ENCODE data around the gene ARHGEF38.
A peak's percentile ranks its signal among the peaks of the same experiment; 100 is the strongest.

The ARHGEF38 gene

GRCh38 chr4:105626846-105627245 lies 74.4 kb downstream of the ARHGEF38 start:
- H3K4me3 ChIP-seq (ENCODE audit: low read depth, low read length), result no peak overlapping the region
- TF ChIP-seq CTCF (IDR thresholded peaks at IDR 0.05; ENCODE audit: control insufficient read depth, extremely low read depth, insufficient read depth), result no peak

GRCh38 chr4:105627620-105628019 lies 75.2 kb downstream of the ARHGEF38 start:
- TF ChIP-seq CTCF (IDR thresholded peaks at IDR 0.05; ENCODE audit: control insufficient read depth, extremely low read depth, insufficient read depth), result no peak

More at GRCh38 chr4:105626846-105627245, 74.4 kb downstream of the ARHGEF38 start:
- DNase-seq (ENCODE audit: low read depth), result no peak

GRCh38 chr4:105630670-105631655 lies 78.5 kb downstream of the ARHGEF38 start:
- H3K4me3 ChIP-seq (ENCODE audit: low read depth, low read length), result no peak overlapping the region
- no peak for DNase-seq (ENCODE audit: low read depth)
- no peak for TF ChIP-seq CTCF (IDR thresholded peaks at IDR 0.05; ENCODE audit: control insufficient read depth, extremely low read depth, insufficient read depth)

More at GRCh38 chr4:105627620-105628019, 75.2 kb downstream of the ARHGEF38 start:
- no peak for DNase-seq (ENCODE audit: low read depth)
- no peak overlapping the region for H3K4me3 ChIP-seq (ENCODE audit: low read depth, low read length)

- DNase-seq (ENCODE audit: low read depth), result no peak
- H3K4me3 ChIP-seq (ENCODE audit: low read depth, low read length), result no peak overlapping the region
- no peak for TF ChIP-seq CTCF (IDR thresholded peaks at IDR 0.05; ENCODE audit: control insufficient read depth, extremely low read depth, insufficient read depth)
Measured at GRCh38 chr4:105631818-105632400, 79.5 kb downstream of the ARHGEF38 start.

GRCh38 chr4:105632599-105632998 lies 80.2 kb downstream of the ARHGEF38 start:
- no peak for DNase-seq (ENCODE audit: low read depth)
- no peak overlapping the region for H3K4me3 ChIP-seq (ENCODE audit: low read depth, low read length)
- no peak for TF ChIP-seq CTCF (IDR thresholded peaks at IDR 0.05; ENCODE audit: control insufficient read depth, extremely low read depth, insufficient read depth)

- DNase-seq (ENCODE audit: low read depth), result peak; percentile 96
- TF ChIP-seq CTCF (IDR thresholded peaks at IDR 0.05; ENCODE audit: control insufficient read depth, extremely low read depth, insufficient read depth), result no peak
- no peak overlapping the region for H3K4me3 ChIP-seq (ENCODE audit: low read depth, low read length)
Measured at GRCh38 chr4:105633241-105633640, 80.8 kb downstream of the ARHGEF38 start.

Data from LNCaP clone FGC (cell line).